Measurements from ENCODE around the gene CEPT1.

DNA sequence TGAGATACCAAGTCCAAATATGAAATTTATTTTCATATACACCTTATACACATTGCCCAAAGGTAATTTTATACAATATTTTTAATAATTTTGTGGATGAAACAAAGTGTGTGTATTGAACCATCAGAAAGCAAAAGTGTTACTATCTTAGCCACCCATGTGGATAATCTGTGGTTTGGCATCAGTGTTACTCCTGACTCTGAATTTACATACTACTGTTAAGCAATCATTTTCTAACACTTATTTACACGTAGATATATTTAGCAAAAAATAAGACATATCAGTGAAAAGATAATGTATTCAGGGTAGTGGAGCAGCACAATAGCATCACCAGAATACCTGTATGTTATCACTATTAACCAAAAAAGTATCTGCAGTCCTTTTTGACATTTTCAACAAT lies 36.7 kb downstream of the CEPT1 start:
- TF ChIP-seq POLR2AphosphoS5 (IDR thresholded peaks at IDR 0.05; ENCODE audit: borderline replicate concordance, low read depth, low read length): no peak
- TF ChIP-seq EZH2 (IDR thresholded peaks at IDR 0.05): no peak

Data from SK-N-MC (cell line).